OCI-LY7 (cell line): ENCODE measurements around the gene CEBPZOS. TPM values are rescaled to one million over a fixed set of nuclear protein-coding genes. Genes with fewer than 3 reads are reported as not detected.

Source experiments
- BruUV-seq: library from RNA; stranded (reverse); fragments of 400-500 nt; replicated peaks from 2 replicates; lab custom pipeline; 2021; lab: Mats Ljungman, UMichigan
- CTCF ChIA-PET: fragments of 300-600 bp; sonication (Branson Sonifier 250); formaldehyde crosslinking; loops from one replicate; lab custom pipeline; 2022; ENCODE audit warnings: antibody characterized with exemption; ENCODE audit not compliant: unreplicated experiment; lab: Charles Lee
- POLR2A ChIA-PET: fragments of 300-600 bp; sonication (Branson Sonifier 250); formaldehyde crosslinking; loops from one replicate; lab custom pipeline; 2022; ENCODE audit warnings: antibody characterized with exemption; lab: Charles Lee
- DNase-seq: peaks from one replicate; pipeline ENCODE4 v3.0.0-alpha.2; 2015; ENCODE audit warnings: low spot score
- H2AFZ ChIP-seq: fragments of 200-600 bp; sonication (generic), shearing (Covaris generic); 2 replicates; pipeline ENCODE4 v1.6.1; 2014; ENCODE audit warnings: mild to moderate bottlenecking, antibody characterized with exemption, low read length, moderate library complexity
- H3K27ac ChIP-seq: fragments of 200-600 bp; sonication (generic); 2 replicates; pipeline ENCODE4 v1.5.1; 2014; ENCODE audit warnings: mixed run types, low read depth, mild to moderate bottlenecking, moderate library complexity, low read length, inconsistent platforms; ENCODE audit not compliant: poor library complexity, severe bottlenecking
- H3K36me3 ChIP-seq: fragments of 200-600 bp; sonication (generic); 2 replicates; pipeline ENCODE4 v1.6.1; 2014; ENCODE audit warnings: mild to moderate bottlenecking, antibody characterized with exemption, low read length, moderate library complexity, mixed read lengths; ENCODE audit not compliant: insufficient read depth
- H3K4me1 ChIP-seq: fragments of 200-600 bp; sonication (generic); 2 replicates; pipeline ENCODE4 v1.5.1; 2014; ENCODE audit warnings: mild to moderate bottlenecking, low read length; ENCODE audit not compliant: insufficient read depth, poor library complexity, severe bottlenecking
- H3K4me2 ChIP-seq: fragments of 200-600 bp; sonication (generic); 2 replicates; pipeline ENCODE4 v1.6.1; 2014; ENCODE audit warnings: mild to moderate bottlenecking, low read length
- H3K4me3 ChIP-seq: fragments of 200-600 bp; sonication (generic); 2 replicates; pipeline ENCODE4 v1.5.1; 2014; ENCODE audit warnings: mild to moderate bottlenecking, low read depth, low read length; ENCODE audit not compliant: poor library complexity, severe bottlenecking
- H3K79me2 ChIP-seq: fragments of 200-600 bp; sonication (generic); 2 replicates; pipeline ENCODE4 v1.6.1; 2016; ENCODE audit warnings: low read depth, mild to moderate bottlenecking, low read length, moderate library complexity, mixed read lengths; ENCODE audit not compliant: insufficient read depth
- H3K9me2 ChIP-seq: fragments of 200-600 bp; sonication (generic); 2 replicates; pipeline ENCODE4 v1.6.1; 2016; ENCODE audit warnings: mild to moderate bottlenecking, low read length, mixed read lengths; ENCODE audit not compliant: insufficient read depth
- H3K9me3 ChIP-seq: fragments of 200-600 bp; sonication (generic); 2 replicates; pipeline ENCODE4 v1.6.1; 2014; ENCODE audit warnings: mild to moderate bottlenecking, mixed run types, low read length, mixed read lengths
- H4K20me1 ChIP-seq: fragments of 200-600 bp; sonication (generic); 2 replicates; pipeline ENCODE4 v1.6.1; 2014; ENCODE audit warnings: mild to moderate bottlenecking, antibody characterized with exemption, low read length, moderate library complexity, mixed read lengths; ENCODE audit not compliant: insufficient read depth
- CTCF ChIP-seq: fragments of 200-600 bp; sonication (generic); conservative IDR thresholded peaks from 2 replicates; pipeline ENCODE4 v1.5.1; 2014; ENCODE audit warnings: mild to moderate bottlenecking, antibody characterized with exemption, low read length, moderate library complexity, mixed read lengths
- EZH2phosphoT487 ChIP-seq: fragments of 200-600 bp; sonication (generic); IDR thresholded peaks from 2 replicates; pipeline ENCODE4 v1.6.1; 2018; ENCODE audit warnings: low read depth, borderline replicate concordance, mild to moderate bottlenecking, mixed run types, antibody characterized with exemption, low read length, moderate library complexity, mixed read lengths
- intact Hi-C: fragments of 100-400 bp; cut with micrococcal nuclease; formaldehyde crosslinking; loops from one replicate; pipeline ENCODE4 v1.10.0; 2022; ENCODE audit not compliant: unreplicated experiment
- total RNA-seq, 2 experiments: library from RNA; depleted of rRNA in 1 of 2; stranded (reverse); fragments of >200 nt in 1 of 2; shearing (Covaris generic) in 1 of 2; gene quantifications; 2 replicates each; pipeline ENCODE4 v1.2.3, GENCODE V29; 2014 to 2022

The CEBPZOS gene
- total RNA-seq, 2 experiments from 2014 or later, result 31.1 to 73.6 TPM

- BruUV-seq, result no TSS peak
These were observed 47.1 kb downstream of the CEBPZOS start for GRCh38 chr2:37243435-37243834.

GRCh38 chr2:37244017-37244416 is 47.7 kb downstream of the CEBPZOS start:
- intact Hi-C loops, result no loop called here
- Histone ChIP-seq H3K9me3 (no peaks in the 10 kb centered on the region), H3K27ac (no peak overlapping the region), H3K36me3 (peaks cover 96% of the 10 kb centered on the region), H3K4me1 (no peaks in the 10 kb centered on the region), H3K4me3 (no peak overlapping the region), H4K20me1 (no peaks in the 10 kb centered on the region), H3K79me2 (no peaks in the 10 kb centered on the region), H3K9me2 (no peaks in the 10 kb centered on the region), H3K4me2 (no peak overlapping the region), H2AFZ (no peak overlapping the region)
- TF ChIP-seq CTCF (no peak), EZH2phosphoT487 (no peak)
- ChIA-PET POLR2A (interaction anchor here (0.7 to 1.4 kb wide), 9 partner anchors 8 to 594 kb away, joined by 3 to 6 read pairs (median 3); no protein-coding TSS in a partner anchor), CTCF (no interaction called here)
- BruUV-seq, result no TSS peak
- DNase-seq, result no peak

More at GRCh38 chr2:37243435-37243834, 47.1 kb downstream of the CEBPZOS start:
- Histone ChIP-seq H4K20me1 (no peaks in the 10 kb centered on the region), H3K9me3 (no peaks in the 10 kb centered on the region), H3K4me2 (no peak overlapping the region), H3K27ac (no peak overlapping the region), H2AFZ (no peak overlapping the region), H3K4me3 (no peak overlapping the region), H3K4me1 (no peaks in the 10 kb centered on the region), H3K36me3 (peaks cover 96% of the 10 kb centered on the region), H3K79me2 (no peaks in the 10 kb centered on the region), H3K9me2 (no peaks in the 10 kb centered on the region)
- ChIA-PET POLR2A (interaction anchor here (0.6 to 1.0 kb wide), 4 partner anchors 43 to 642 kb away, joined by 3 to 4 read pairs (median 3); no protein-coding TSS in a partner anchor), CTCF (no interaction called here)
- intact Hi-C loops, result no loop called here
- TF ChIP-seq CTCF (no peak), EZH2phosphoT487 (no peak)
- DNase-seq, result no peak

DNA sequence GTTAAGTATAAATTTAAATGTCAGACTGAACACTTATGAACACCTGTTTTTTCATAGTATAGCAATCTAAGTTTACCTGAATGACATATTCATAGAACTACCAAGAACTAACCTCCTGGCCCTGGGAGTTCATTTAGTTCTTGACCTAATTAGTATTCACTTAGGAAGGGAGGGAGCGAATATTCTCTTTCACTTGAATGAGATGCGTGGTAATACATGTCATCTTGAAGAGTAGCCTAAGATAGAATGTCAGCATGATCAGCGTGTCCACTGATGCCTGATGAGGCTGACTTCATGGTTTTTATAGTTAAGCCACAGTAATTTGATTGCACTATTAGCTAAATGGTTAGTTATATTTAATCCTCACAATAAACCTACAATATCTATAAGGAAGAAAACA is 48.5 kb downstream of the CEBPZOS start:
- Histone ChIP-seq H3K4me2 (no peak overlapping the region), H3K36me3 (peaks cover 97% of the 10 kb centered on the region), H3K9me2 (no peaks in the 10 kb centered on the region), H3K4me1 (no peaks in the 10 kb centered on the region), H2AFZ (no peak overlapping the region), H3K9me3 (no peaks in the 10 kb centered on the region), H3K27ac (no peak overlapping the region), H3K4me3 (no peak overlapping the region), H4K20me1 (no peaks in the 10 kb centered on the region), H3K79me2 (no peaks in the 10 kb centered on the region)
- no TSS peak for BruUV-seq
- CTCF ChIA-PET, result no interaction called here
- POLR2A ChIA-PET, result interaction anchor here (0.6 to 1.4 kb wide), 9 partner anchors 9 to 376 kb away, joined by 3 to 6 read pairs (median 3); no protein-coding TSS in a partner anchor
- intact Hi-C loops, result no loop called here
- no peak for TF ChIP-seq EZH2phosphoT487
- no peak for TF ChIP-seq CTCF
- no peak for DNase-seq
